Measurements from ENCODE around the gene CCDC50. TPM values are rescaled to one million over a fixed set of nuclear protein-coding genes. Genes with fewer than 3 reads are reported as not detected.

The CCDC50 gene
- total RNA-seq, 1 experiment from 2014 or later, result 124 TPM

DNA sequence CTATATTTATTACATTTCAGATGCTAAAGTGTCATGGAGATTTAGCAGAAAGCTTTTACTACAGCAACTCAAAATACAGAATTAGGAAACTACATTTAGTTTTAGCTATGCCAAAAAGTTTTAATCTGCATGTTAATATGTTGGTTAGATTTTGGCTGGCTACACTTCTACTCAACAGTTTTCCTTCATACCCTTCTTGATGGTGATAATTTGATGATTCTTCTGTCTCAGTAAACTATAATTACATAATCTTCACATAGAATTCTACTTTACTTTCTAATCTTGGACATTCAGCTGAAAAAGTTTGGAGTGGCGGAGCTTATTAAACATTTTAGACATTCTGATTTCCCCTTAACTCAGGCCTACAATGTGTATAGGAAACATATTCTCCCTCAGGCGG is 11.2 kb downstream of the CCDC50 start:
- no peak for DNase-seq (ENCODE audit: low read depth, low spot score)
- in situ Hi-C loops (cut with HindIII; ENCODE audit: low pct_unique_long_range_greater_than_20kb, low sequenced_read_pairs), result no loop called here

DNA sequence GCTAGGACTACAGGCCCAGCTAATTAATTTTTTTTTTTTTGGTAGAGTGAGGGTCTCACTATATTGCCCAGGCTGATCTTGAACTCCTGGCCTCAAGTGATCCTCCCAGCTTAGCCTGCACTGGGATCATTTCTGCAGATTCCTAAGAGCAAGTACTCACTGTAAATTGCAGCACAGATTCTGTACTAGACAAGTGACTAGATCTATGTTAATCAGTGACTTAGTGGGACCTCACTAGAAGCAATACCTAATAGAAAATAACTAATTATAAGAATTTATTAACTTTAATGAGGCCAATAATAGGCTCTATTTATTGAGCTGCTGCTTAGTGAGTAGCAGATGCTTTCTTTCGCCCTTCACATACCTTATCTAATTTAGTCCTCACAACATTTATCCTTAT is 11.8 kb downstream of the CCDC50 start:
- no peak for DNase-seq (ENCODE audit: low read depth, low spot score)
- in situ Hi-C loops (cut with HindIII; ENCODE audit: low pct_unique_long_range_greater_than_20kb, low sequenced_read_pairs), result no loop called here

GRCh38 chr3:191342006-191342405 is 12.8 kb downstream of the CCDC50 start:
- in situ Hi-C loops (cut with HindIII; ENCODE audit: low pct_unique_long_range_greater_than_20kb, low sequenced_read_pairs), result no loop called here
- no peak for DNase-seq (ENCODE audit: low read depth, low spot score)

DNA sequence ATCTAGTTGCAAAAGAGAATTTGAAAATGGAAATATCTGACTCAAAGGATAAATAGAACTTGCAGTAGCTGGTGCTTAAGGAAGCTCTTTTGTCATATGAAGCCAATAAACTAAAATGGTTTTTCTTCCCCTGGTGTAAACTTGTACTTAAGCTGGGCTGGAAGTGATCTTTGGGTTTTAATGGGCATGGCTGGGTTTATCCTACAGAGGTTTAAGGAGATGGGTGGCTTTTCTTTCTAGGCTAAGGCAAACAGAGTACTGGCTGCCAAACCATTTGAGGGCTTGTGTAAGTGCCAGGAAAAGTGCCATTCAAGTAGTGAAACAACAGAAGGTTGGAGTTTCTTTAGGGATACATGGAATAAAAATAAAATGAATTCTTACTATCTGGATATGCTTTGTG is 13.2 kb downstream of the CCDC50 start:
- in situ Hi-C loops (cut with HindIII; ENCODE audit: low pct_unique_long_range_greater_than_20kb, low sequenced_read_pairs), result no loop called here
- no peak for DNase-seq (ENCODE audit: low read depth, low spot score)

DNA sequence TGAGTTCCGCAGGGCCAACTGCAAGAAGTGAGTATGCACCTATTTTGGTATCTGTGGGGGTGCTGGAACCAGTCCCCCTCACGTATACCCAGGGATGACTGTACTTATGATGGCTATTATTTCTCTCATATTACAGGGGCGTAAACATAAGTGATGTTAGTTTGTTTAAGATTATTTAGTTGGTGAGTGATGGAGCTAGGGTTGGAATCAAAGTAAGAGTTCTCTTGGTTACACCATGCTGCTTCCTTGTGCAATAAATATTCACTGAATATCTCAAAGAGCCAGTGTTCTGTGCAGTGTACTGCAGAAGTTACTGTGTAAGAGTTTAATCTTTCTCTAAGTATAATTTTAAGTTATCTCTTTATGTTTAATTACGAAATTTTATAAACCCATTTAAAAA is 13.9 kb downstream of the CCDC50 start:
- DNase-seq (ENCODE audit: low read depth, low spot score), result no peak
- in situ Hi-C loops (cut with HindIII; ENCODE audit: low pct_unique_long_range_greater_than_20kb, low sequenced_read_pairs), result no loop called here

DNA sequence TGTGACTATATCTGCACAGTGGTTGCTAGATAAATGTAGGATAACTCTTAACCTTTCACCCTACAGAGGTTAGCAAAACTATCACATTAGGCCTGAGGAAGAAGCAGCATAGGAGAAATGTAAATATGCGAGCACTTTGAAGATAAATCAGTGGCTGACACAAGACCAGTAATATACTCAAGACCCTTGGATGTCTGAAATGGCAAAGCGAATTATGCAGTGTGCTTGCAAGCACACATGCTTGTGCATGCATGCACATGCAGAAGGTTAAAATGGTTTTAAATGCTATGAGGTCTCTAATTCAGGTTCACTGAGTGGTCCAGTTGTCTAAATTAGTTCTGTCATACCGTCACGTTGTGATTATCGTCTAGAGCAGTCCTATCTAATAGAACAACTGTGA is 14.7 kb downstream of the CCDC50 start:
- in situ Hi-C loops (cut with HindIII; ENCODE audit: low pct_unique_long_range_greater_than_20kb, low sequenced_read_pairs), result no loop called here
- no peak for DNase-seq (ENCODE audit: low read depth, low spot score)

GRCh38 chr3:191345334-191345733 is 16.1 kb downstream of the CCDC50 start:
- no peak for DNase-seq (ENCODE audit: low read depth, low spot score)

DNA sequence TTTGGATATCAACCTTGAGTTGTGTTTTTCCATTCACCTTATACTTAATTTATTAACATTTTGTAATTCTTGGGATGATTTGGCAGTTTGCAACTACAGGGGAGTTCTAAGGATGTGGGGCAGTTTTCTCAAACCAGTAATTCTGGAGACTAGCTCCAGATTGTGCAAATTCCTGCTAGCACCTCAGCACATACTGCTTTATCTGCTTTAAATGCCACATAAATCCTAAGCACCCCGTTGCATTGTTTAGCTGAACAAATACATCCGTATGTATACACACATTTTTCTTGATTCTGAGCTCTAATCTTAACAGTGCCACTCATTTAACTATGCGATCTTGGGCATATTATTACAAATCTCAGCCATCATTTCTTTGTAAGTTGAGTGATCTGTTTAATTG is 18.0 kb downstream of the CCDC50 start:
- in situ Hi-C loops (cut with HindIII; ENCODE audit: low pct_unique_long_range_greater_than_20kb, low sequenced_read_pairs), result no loop called here
- DNase-seq (ENCODE audit: low read depth, low spot score), result no peak

More at GRCh38 chr3:191345334-191345733, 16.1 kb downstream of the CCDC50 start:
- in situ Hi-C loops (cut with HindIII; ENCODE audit: low pct_unique_long_range_greater_than_20kb, low sequenced_read_pairs), result no loop called here

GRCh38 chr3:191348098-191348497 is 18.9 kb downstream of the CCDC50 start:
- in situ Hi-C loops (cut with HindIII; ENCODE audit: low pct_unique_long_range_greater_than_20kb, low sequenced_read_pairs), result no loop called here
- DNase-seq (ENCODE audit: low read depth, low spot score), result no peak

DNA sequence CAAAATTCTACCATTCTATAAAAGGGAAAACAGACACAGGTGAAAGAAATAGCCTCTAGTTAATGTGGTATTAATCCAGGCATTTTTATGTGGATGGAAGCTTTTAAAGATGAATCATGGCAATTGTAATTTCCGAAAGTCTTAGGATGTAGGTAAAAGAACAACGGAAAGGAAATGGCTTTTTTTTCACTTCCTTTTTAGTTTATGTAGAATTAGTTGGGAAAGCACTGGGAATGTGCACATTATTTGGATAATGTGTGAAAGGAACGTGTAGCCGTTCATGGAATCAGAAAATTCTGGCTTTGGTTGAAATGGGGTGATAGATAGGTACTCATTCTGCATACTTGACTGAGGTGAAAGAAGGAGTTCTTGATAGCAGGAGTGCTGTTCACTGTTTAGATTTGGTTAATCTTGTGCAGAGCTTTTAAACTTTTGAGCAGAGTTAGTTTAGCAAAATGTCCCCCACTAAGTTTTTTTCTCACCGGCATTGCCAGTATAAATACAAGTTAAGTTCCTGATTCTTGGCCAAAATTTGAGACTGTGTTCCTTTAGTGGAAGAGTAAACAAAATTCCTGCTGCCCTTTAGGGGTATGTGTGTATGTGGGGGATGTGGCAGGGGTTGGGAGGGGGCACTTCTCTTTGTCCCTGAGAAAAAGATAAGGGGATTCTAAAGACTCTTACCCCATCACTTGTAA is 21.3 kb downstream of the CCDC50 start:
- in situ Hi-C loops (cut with HindIII; ENCODE audit: low pct_unique_long_range_greater_than_20kb, low sequenced_read_pairs), result no loop called here
- DNase-seq (ENCODE audit: low read depth, low spot score), result no peak

DNA sequence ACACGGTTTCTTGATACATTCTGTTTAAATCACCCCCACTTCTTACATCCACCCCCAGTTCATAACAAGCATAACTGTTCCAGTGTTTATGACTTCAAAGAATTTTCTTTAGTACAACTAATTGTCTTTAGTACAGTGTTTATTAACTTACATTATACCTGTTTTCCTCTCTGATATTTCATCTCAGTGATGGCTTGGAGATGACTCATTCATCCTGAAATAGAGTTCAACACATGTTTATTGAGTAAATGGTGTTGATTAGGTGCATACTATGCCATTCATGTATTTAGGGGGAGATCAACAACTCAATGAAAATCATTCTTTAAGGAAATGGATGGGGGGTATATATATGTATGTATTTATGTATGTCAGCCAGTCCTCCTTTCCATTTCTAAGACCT is 22.8 kb downstream of the CCDC50 start:
- in situ Hi-C loops (cut with HindIII; ENCODE audit: low pct_unique_long_range_greater_than_20kb, low sequenced_read_pairs), result no loop called here
- no peak for DNase-seq (ENCODE audit: low read depth, low spot score)

DNA sequence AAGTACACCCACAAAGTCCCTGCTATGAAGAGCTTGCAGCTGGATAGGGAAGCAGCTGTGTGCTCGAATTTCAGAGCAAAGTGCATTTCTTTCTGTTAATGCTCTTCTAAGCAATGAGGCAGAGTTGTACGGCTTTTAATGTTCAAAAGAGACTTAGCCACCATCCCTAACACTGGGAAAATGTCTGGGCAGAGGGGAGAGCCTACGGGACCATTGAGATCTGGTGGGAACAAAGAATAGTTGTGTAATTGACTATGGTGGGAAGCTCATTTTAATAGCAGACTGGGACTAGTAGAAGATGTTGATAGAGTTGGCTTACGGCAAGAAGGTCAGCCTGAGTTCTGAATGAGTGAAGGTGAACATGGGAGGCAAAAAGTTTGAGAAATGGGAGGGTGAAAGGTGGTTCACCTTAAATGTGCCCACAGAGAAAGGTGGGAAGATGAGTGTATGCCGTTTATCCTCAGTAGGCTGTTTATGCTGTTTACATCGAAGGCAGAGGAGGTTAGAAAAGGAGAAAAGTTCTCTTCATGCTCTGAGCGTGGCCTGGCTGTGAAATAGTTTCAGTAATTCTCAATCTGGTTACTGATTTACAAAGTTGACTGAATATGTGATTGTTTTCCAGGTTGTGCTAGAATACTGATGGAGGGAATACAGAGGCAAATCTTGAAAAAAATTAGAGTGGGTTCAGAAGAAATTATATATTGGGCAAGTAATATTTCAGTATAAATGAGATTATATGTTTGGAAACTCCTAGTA is 24.0 kb downstream of the CCDC50 start:
- in situ Hi-C loops (cut with HindIII; ENCODE audit: low pct_unique_long_range_greater_than_20kb, low sequenced_read_pairs), result no loop called here
- no peak for DNase-seq (ENCODE audit: low read depth, low spot score)

DNA sequence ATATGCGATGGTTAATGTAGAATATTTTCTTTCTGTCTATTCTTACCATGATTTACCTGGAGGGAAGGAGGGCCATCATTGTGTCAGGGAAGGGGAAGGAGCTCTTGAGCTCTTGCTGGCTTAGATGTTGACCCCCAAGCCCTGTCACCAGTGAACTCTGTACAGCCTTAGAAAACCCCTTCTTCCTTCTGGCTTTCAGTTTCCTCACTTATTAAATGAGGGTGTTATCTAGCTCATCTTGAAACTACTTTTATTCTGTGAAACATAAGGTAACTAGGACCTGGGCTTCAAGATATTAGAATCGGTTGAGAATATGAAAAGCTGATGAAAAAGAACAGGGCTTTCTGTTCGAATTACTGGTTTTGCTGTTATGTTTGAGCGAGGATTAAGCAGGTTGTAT is 26.2 kb downstream of the CCDC50 start:
- DNase-seq (ENCODE audit: low read depth, low spot score), result no peak
- in situ Hi-C loops (cut with HindIII; ENCODE audit: low pct_unique_long_range_greater_than_20kb, low sequenced_read_pairs), result no loop called here

DNA sequence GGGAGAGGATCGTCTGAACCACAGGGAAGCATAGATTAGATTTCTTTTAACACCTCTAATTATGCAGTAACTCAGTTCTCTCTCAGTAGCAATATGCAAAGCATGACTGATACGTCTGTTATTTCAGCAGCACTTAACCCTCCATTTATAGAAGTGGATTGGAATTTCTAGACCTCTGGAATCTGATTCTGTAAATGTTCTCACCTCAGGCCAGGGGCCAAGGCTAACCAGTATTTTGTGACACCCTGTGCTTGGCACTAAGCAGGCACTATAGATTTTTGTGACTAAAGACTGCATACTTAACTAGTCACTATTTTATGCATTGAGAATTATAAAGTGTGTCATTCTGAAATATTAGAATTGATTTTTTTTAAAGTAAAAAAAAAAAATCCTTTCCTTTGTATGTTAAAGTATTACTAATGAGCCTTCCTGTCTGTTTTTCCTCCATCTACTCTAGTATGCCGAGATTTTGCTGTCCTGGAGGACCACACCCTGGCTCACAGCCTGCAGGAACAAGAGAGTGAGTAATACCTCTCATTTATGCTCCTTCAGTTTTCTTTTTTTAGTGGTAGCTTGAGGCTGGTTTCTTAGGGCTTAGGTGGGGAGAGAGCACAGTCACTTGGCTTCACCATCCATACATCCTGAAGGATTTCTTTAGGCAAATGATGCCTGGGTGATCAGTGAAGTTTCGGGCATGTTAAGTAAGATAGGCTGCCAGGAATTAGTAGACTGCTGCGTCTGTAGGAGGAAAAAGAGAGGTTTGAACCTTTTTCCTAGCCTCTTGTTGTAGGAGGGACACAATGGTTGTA is 27.6 kb downstream of the CCDC50 start:
- no peak for DNase-seq (ENCODE audit: low read depth, low spot score)
- in situ Hi-C loops (cut with HindIII; ENCODE audit: low pct_unique_long_range_greater_than_20kb, low sequenced_read_pairs), result no loop called here

DNA sequence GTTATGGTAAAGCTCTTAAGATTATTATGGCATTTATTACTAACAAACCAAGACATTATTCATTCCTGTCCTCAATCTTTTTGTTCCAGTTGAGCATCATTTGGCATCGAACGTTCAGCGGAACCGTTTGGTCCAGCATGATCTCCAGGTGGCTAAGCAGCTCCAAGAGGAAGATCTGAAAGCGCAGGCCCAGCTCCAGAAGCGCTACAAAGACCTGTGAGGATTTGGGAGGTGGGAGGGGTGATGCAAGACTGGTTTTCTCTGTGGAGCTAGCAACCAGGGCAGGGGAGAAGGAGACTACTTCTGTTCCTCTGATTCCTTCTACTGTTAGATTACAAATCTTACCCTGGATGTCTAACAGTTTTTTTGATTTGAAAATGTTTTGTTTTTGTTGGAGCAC is 28.7 kb downstream of the CCDC50 start:
- in situ Hi-C loops (cut with HindIII; ENCODE audit: low pct_unique_long_range_greater_than_20kb, low sequenced_read_pairs), result no loop called here
- DNase-seq (ENCODE audit: low read depth, low spot score), result no peak

DNA sequence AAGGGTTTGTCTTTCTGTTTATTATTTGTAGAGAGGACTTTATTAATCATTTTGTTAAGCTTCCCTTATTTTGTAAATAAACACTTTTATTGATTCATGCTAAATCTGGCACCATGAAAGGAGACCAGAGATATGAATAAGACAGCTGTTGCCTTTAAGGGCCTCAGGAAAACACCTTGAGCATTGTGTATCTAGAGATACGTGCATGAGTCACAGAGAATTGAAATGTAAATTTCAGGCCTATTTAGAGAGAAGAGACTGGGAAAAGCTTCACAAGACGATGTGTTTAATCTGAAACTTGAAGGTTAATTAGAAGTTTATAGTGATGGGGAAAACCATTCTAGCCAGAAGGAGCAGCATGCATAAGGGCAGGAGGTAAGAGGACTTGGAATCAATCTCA is 29.7 kb downstream of the CCDC50 start:
- in situ Hi-C loops (cut with HindIII; ENCODE audit: low pct_unique_long_range_greater_than_20kb, low sequenced_read_pairs), result no loop called here
- no peak for DNase-seq (ENCODE audit: low read depth, low spot score)

- in situ Hi-C loops (cut with HindIII; ENCODE audit: low pct_unique_long_range_greater_than_20kb, low sequenced_read_pairs), result no loop called here
- no peak for DNase-seq (ENCODE audit: low read depth, low spot score)
Observed at GRCh38 chr3:191360620-191361019, 31.4 kb downstream of the CCDC50 start.

- no peak for DNase-seq (ENCODE audit: low read depth, low spot score)
- in situ Hi-C loops (cut with HindIII; ENCODE audit: low pct_unique_long_range_greater_than_20kb, low sequenced_read_pairs), result no loop called here
Observed at GRCh38 chr3:191361456-191361855, 32.3 kb downstream of the CCDC50 start.

DNA sequence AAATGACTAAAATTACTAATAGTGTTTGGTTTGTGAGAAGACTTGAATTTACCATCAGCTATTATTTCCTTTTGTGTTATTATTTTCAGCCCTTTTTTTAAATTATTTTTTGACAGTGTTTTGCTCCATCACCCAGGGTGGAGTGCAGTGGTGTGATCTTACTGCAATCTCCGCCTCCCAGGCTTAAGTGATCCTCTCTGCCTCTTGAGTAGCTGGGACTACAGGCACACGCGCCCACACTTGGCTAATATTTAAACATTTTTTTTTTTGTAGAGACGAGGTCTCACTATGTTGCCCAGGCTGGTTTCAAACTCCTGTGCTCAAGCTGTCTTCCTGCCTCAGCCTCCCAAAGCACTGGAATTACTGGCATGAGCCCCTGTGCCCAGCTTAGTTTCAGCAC is 32.8 kb downstream of the CCDC50 start:
- in situ Hi-C loops (cut with HindIII; ENCODE audit: low pct_unique_long_range_greater_than_20kb, low sequenced_read_pairs), result no loop called here
- no peak for DNase-seq (ENCODE audit: low read depth, low spot score)
